Left lung (tissue), 10 donors: ENCODE measurements around the gene PARP3. TPM values are rescaled to one million over a fixed set of nuclear protein-coding genes. Genes with fewer than 3 reads are reported as not detected.

Experiments used
- ATAC-seq: fragments of 200-7000 bp; cut with Tn5 transposase; one replicate; pipeline ENCODE4 v1.9.1; 2020; ENCODE audit warnings: moderate library complexity
- DNase-seq, 4 donors: peaks; one replicate each; pipeline ENCODE4 v3.0.0-alpha.2; 2013 to 2020
- H3K27ac ChIP-seq, 2 donors: fragments of 200-600 bp; sonication (generic) in 1 of 2; one replicate each; pipeline versions ENCODE4 v1.5.0 to v1.8.0; 2020 to 2021
- H3K27me3 ChIP-seq, 2 donors: fragments of 200-600 bp; sonication (generic) in 1 of 2; one replicate each; pipeline versions ENCODE4 v1.5.0 to v1.8.0; 2020 to 2021
- H3K36me3 ChIP-seq, 2 donors: fragments of 200-600 bp; sonication (generic) in 1 of 2; one replicate each; pipeline versions ENCODE4 v1.5.0 to v1.8.0; 2020 to 2021
- H3K4me1 ChIP-seq, 2 donors: fragments of 200-600 bp; one replicate each; pipeline ENCODE4 v1.8.0; 2021
- H3K4me3 ChIP-seq, 2 donors: fragments of 200-600 bp; sonication (generic) in 1 of 2; one replicate each; pipeline versions ENCODE4 v1.5.0 to v1.8.0; 2020 to 2021; ENCODE audit warnings: mild to moderate bottlenecking in 1 of 2
- H3K9me3 ChIP-seq, 2 donors: fragments of 200-600 bp; sonication (generic) in 1 of 2; one replicate each; pipeline versions ENCODE4 v1.5.0 to v1.8.0; 2020 to 2021
- intact Hi-C, 2 donors: fragments of 100-400 bp; cut with DNase I; formaldehyde crosslinking; loops; one replicate each; pipeline versions ENCODE4 v1.11.2 to v1.14.2; 2022
- polyA plus RNA-seq, 6 donors: library from polyadenylated mRNA; unstranded; fragments of 120-200 nt; gene quantifications; one replicate each; pipeline ENCODE4 v1.2.1, GENCODE V29; 2013; ENCODE audit not compliant: insufficient read length in 6 of 6
- total RNA-seq, 2 donors: library from RNA; stranded (reverse); fragmentation: NEBNext Ultra II Directional; extraction: Animal tissue kit (Norgen Biotek cat#: 25700); gene quantifications; one replicate each; pipeline ENCODE4 v1.2.1, GENCODE V29; 2021
- TF ChIP-seq, protein P1 (sequence below), 2 donors: fragments of 200-600 bp; sonication (generic) in 1 of 2; IDR thresholded peaks; one replicate each; pipeline versions ENCODE4 v1.5.0 to v1.8.0; 2021; ENCODE audit warnings: antibody characterized with exemption in 2 of 2
- donor health status: DM: no; HTN: yes; CAD: no.
- donor health status: DM: no; HTN: no; CAD: no.

PARP3 gene
- total and polyA plus RNA-seq, 8 donors = 16.5 to 24.1 (median 20.3) TPM

- peaks cover 7 to 39% of the 10 kb centered on the region in 2 donors for H3K4me1 ChIP-seq
- TF ChIP-seq, protein P1, sequence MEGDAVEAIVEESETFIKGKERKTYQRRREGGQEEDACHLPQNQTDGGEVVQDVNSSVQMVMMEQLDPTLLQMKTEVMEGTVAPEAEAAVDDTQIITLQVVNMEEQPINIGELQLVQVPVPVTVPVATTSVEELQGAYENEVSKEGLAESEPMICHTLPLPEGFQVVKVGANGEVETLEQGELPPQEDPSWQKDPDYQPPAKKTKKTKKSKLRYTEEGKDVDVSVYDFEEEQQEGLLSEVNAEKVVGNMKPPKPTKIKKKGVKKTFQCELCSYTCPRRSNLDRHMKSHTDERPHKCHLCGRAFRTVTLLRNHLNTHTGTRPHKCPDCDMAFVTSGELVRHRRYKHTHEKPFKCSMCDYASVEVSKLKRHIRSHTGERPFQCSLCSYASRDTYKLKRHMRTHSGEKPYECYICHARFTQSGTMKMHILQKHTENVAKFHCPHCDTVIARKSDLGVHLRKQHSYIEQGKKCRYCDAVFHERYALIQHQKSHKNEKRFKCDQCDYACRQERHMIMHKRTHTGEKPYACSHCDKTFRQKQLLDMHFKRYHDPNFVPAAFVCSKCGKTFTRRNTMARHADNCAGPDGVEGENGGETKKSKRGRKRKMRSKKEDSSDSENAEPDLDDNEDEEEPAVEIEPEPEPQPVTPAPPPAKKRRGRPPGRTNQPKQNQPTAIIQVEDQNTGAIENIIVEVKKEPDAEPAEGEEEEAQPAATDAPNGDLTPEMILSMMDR (IDR thresholded peaks at IDR 0.05) = no peak
- intact Hi-C loops = no loop called here
These were observed 26.9 kb downstream of the PARP3 start for GRCh38 chr3:51968883-51969678.

DNA sequence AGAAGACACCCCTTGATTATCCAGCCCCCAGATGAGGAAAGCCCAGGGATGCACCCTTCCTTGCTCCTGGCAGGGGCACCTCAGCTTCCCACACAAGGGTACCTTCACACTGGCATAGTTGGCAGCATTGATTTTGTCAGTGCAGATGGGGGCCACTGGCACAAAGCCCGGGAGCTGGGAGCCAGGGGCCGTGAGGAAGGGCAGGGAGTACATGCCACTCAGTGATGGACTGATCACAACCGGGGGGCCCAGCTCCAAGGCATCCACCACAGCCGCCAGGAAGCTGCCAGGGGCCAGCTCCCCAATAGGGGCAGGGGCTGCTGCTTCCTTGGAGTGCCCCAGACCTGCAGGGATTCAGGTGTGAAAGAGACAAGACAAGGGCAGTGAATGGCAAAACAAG is 27.7 kb downstream of the PARP3 start:
- Histone ChIP-seq H3K4me3 (no peak overlapping the region), H3K27ac (no peak overlapping the region), H3K27me3 (peaks cover 0 to 28% of the 10 kb centered on the region in 2 donors), H3K36me3 (no peaks in the 10 kb centered on the region), H3K4me1 (peaks cover 14 to 47% of the 10 kb centered on the region in 2 donors), H3K9me3 (no peaks in the 10 kb centered on the region)
- intact Hi-C loops = no loop called here
- DNase-seq (peak in 1 of 4 donors; percentile 76), ATAC-seq (no peak)
- TF ChIP-seq, protein P1 (IDR thresholded peaks at IDR 0.05) = no peak

More at GRCh38 chr3:51968883-51969678, 26.9 kb downstream of the PARP3 start:
- Histone ChIP-seq H3K9me3 (no peaks in the 10 kb centered on the region), H3K4me3 (no peak overlapping the region), H3K36me3 (no peaks in the 10 kb centered on the region), H3K27ac (no peak overlapping the region), H3K27me3 (peaks cover 0 to 28% of the 10 kb centered on the region in 2 donors)
- DNase-seq (peak in 1 of 4 donors; percentile 56), ATAC-seq (no peak)

- intact Hi-C loops = no loop called here
- peaks cover 18 to 55% of the 10 kb centered on the region in 2 donors for H3K4me1 ChIP-seq
- no peak overlapping the region for H3K27ac ChIP-seq
- H3K36me3 ChIP-seq = no peaks in the 10 kb centered on the region
- DNase-seq (peak in 1 of 4 donors; percentile 59), ATAC-seq (no peak)
- peaks cover 0 to 27% of the 10 kb centered on the region in 2 donors for H3K27me3 ChIP-seq
- no peaks in the 10 kb centered on the region for H3K9me3 ChIP-seq
- H3K4me3 ChIP-seq = no peak overlapping the region
- TF ChIP-seq, protein P1 (IDR thresholded peaks at IDR 0.05) = no peak
These were observed 28.6 kb downstream of the PARP3 start for GRCh38 chr3:51970606-51971300.

DNA sequence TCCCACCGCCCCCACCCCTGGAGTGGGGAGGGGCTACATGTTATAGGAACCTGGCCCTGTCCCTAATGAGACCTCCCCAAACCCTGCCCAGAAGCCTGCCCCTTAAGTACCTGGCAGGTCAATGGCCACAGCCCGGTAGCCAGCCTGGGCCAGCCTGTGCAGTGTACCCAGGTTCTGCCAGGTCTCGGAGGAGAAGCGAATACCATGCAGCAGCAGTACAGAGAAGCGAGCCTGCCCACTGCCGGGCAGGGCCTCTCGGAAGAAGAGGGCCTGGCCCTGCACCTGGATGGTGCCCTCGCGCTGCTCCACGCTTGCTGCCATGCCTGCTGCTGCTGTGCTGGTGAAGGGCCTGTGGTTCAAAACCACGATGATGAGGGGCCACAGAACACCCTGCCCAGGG is 29.2 kb downstream of the PARP3 start:
- Histone ChIP-seq H3K27ac (no peak overlapping the region), H3K36me3 (no peaks in the 10 kb centered on the region), H3K4me1 (peaks cover 22 to 59% of the 10 kb centered on the region in 2 donors), H3K9me3 (no peaks in the 10 kb centered on the region), H3K4me3 (no peak overlapping the region), H3K27me3 (peaks cover 0 to 21% of the 10 kb centered on the region in 2 donors)
- TF ChIP-seq, protein P1 (IDR thresholded peaks at IDR 0.05) = no peak
- ATAC-seq (no peak), DNase-seq (peak in 1 of 4 donors; percentile 62)
- intact Hi-C loops = no loop called here
